Measurements from ENCODE around the gene SLAMF9.

Gene SLAMF9

DNA sequence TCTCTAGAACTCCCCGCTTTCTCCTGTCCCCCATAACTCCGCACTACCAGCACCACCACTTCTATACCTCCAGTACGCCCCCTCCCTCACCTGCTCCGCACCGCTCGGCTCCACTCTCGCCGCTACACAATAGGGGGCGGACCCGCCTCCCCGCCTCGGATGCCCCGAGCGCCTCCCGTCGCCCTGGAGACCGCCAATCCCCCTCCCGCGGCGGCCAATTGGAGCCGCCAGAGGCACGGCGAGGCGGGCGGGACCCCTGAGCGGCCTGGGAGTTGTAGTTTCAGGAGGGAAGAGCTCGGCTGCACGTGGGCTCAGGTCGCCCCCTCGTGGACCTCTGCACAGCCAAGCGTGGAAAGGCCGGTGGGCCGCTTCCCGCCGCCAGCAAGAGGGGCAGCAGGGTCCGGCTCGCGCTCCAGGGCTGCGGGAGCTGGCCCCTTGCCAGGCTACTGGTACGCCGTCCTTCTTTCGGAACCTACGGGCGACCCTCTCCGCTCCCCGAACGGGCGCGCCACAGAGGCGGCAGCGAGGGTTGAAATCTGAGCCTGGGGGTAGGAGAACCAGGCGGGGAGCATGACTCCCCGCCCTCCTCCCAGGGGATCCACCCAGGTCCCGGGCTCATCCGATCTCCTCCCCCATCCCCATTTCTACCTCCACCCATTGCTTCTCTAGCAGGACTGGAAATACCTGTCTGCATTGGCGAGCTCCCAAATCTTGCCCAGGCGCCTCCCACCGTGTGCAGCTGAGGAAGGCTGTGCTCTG is 8.4 kb downstream of the SLAMF9 start, which contains the start of gene IGSF9:
Gene IGSF9 (minus strand): TSS at position 131 of the 759 bp plus-strand sequence. CDS start 2,159 bp downstream, outside the sequence.
- DNase-seq: peak; percentile 91

DNA sequence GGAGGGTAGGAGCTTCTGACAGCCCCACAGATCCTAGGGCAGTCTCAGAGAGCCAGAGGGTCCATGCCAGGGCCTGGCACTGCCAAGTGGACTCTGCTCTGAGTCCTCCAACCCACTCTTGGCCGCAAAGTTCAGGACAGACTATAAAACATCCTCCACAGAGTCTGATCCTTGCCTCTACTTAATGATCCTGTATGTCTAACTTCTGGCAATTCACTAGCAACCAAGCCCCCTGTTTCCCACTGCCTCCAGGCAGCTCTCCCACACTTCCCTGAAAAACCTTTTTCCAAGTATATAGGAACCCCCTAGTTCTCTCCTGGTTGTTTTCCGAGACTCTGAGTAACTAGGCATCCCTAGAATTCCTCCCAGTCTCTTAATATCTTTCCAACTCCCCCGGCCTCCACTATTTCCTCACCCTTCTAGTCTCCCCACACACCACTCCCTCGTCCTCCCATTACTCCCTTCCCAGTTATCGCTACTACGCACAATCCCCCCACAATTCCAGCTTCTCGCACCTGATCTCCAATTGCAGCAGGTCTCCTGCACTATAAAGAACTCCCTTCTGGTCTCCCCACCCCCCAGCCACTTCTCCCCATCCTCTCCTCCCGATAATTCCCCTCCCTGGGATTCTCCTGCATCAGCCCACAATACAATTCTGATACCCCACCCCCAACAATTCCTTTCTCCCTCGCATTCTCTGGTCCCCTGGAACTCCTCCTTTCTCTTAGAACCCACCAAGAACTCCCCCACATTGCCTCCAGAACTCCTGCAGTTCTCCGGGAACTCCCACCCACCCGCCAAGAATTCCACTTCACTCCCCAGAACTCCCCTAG is 9.2 kb downstream of the SLAMF9 start:
- DNase-seq: no peak

DNA sequence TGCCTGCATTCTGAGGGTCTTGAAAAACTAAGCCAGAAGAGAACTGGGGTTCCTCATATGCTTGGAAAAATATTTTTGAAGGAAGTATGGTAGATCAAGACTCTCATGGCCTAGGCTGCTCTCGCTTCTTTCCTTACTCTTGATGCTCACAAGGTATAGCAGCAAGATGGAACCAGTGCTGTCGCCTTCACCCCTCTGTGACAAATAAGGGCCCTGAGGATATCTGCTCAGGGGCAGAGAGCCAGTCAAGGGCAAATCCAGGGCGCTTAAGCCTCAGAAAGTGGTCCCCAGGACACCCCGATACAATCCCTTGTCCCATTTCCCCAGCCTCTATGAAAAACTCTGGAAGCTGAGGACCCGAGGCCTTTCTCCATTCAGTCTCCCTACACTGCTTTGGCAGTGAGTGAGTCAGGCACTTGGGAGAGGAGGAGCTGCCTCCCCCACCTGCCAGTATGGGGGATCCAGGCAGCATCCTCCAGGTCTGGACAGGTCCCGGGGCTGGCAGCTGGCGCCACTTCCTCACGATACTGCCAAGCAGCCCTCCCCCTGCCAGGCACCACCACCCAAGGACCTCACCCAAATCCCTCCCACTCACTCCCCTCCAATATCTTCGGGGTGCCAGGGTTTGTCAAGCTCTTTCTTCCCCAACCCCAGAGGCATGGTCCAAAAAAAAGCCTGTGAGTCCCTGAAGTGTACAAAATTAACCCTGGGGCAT is 10.0 kb downstream of the SLAMF9 start:
- DNase-seq: no peak

DNA sequence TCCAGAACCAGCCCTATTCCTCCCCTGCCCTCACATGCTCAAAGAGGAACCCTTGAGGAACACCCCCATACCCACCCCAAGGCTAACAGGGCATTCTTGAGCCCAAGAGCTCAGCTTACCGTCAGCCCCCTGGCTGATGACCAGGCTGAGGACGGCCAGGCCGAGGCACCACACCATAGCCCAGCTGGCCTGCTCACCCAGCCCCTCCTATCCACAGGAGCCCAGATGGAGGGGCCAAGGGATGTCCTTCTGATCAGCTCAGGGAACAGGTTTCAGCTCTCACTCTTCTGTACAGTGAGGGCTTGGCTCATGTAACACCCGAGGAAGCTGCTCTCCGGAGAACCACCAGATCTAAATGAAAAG is 10.8 kb downstream of the SLAMF9 start:
- DNase-seq: no peak

DNA sequence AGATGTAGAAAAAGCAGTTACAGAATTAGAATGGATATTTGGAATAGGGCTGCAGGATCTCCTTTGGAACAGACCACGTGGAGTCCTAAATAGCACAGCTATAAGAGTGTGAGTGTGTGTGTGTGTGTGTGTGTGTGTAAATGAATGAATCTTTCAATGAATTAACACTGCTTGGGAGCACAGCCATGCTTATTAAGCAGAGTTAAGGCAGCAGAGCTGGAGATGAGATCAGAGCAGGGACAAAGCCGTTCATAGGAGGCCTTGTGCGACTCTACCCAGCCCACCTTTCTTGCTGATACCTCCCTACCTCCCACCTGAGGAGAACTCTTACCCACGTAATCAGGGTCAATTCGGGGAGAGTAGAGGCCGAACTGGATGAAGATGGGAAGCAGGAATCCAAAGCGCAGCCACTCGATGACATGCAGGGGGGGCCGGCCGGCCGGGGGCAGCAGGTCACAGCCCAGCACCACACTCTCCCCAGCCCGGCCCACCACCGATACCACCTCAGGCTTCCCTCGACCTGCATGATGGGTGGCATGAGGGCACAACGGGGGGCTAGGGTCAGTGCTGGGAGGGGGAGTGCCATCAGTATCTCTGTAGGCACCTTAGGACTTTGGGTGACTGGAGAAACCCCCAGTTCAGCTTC is 11.3 kb downstream of the SLAMF9 start:
- DNase-seq: no peak

DNA sequence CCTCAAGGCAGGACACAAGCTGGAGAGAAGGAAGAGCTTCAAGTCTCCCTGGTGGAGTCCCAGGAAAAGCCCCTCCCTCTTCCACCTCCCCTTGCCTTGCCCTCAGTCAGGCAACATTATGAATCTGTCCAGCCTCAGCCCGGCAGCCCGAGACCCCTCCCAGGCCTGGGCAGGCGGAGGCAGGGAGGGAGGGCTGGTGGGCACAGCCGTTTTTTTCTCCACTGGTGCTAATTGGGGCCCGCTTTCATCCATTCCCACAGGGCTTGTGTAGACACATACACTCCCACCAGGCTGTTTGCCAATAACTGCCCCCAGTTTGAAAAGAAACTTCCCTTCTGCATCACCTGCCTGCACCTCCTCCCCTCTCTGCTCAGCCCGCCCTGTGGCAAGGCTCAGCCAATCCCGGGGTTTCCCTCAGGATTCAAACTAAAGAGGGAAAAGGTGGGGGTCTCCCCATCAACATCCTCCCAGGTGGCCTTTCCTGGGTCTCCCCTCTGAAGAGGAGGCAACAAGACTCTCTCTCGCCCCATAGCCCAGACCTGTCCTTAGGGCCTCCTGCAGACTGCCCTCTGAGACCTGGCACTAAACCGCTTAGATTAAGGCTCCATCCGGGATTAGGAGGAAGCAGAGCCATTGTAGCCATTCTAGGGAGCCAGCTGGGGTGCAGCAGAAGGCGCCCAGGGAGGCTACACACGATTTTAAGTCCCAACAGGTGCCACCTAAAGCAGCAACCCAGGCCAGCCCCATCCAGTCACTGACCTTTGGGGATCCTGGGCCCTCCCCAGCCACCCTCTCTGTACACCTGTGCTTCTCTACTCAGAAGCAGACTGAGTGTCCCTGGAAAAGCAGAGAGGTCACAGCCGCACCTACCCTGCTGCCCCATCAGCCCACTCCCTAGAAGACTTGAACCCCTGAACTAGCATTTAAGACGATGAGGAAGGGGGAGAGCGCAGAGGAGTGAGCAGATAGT is 12.2 kb downstream of the SLAMF9 start:
- no peak for DNase-seq

DNA sequence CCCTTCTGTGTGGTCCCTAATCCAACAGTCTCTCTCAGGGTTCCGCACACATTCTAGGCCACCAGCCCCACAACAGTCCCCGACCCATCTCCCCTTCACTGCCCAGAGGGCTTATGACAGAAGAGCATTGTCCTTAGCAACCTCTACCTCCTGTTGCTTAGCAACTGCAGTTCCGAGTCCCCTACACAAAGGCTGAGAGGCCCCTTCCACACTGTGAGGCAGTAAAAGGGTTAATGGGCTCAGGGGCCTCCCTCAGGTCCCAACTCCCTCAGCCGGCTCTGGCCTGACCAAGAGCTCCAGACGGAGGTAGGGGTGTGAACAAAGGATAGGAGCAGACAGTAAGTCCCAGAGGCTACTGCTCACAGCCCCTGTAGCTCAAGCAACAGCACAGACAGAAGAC is 12.9 kb downstream of the SLAMF9 start:
- DNase-seq: no peak

DNA sequence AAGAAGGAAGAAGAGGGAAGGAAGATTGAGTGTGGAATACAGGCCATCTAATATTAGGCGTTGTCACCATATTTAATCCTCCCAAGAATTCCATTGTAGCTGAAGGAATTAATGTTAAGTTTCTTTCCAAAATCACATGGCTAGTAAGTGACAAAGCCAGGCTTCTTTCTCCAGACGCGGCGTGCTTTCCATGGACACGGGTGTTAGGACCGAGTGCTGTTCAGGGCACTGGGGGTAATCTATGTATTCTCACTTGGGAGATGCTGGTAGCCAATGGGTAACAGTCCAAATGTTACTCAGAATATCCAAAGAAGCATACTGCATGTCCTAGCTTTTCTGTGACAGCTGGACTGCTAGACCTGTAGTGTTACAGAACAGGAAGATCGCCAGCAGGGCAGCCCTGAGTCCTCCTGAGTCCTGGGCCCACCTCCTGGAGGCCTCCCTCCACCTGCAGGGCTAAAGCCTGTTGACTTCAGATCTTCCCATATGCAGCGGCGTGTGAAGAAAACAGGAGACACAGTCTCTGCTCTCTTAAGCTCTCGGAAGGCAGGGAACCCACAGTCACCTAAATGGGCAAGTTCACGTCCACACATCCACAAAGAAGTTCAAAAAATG is 13.9 kb downstream of the SLAMF9 start:
- no peak for DNase-seq

DNA sequence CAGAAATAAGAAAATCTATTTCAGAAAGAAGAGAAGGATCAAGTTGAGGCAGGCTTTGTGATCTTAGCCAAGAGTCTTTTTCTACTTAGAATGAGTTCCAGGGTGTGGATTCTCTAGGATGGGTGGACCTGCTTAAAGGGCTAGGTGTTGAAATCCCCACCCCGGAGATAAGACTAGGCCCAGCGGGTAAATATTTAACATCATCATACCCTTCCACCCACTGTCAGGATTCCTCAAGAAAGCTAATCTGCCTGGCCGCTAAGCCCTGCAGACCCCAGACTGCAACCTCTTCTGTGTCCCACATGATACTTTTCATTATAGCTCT is 14.4 kb downstream of the SLAMF9 start:
- DNase-seq: no peak

DNA sequence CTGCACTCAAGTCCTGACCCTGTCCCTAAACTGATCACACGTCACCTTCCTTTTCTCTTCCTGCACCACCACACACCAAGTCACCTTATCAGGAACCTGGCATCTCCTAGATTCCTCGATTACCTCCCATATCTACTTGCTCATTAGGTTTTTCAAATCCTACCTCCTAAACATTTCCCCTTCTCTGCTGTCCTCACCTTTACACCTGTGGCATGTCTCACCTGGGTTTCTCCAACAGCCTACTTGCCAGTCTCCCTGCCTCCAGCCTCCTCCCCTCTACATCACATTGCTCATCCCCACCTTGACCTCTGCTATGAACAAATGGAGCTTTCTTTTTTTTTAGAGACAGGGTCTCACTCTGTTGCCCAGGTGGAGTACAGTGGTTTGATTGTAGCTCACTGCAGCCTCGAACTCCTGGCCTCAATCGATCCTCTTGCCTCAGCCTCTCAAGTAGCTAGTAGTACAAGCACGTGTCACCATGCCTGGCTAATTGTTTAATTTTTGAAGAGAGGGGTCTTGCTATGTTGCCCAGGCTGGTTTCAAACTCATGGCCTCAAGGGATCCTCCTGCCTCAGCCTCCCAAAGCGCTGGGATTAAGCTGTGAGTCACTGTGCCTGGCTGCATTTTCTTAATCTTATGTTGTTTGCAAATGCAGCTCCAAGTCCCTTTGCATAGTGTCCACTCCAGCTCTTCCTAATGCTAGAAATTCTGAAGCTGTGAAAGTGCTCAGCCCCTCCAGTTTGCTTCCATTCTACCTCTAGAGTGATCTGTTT is 14.9 kb downstream of the SLAMF9 start:
- DNase-seq: no peak

DNA sequence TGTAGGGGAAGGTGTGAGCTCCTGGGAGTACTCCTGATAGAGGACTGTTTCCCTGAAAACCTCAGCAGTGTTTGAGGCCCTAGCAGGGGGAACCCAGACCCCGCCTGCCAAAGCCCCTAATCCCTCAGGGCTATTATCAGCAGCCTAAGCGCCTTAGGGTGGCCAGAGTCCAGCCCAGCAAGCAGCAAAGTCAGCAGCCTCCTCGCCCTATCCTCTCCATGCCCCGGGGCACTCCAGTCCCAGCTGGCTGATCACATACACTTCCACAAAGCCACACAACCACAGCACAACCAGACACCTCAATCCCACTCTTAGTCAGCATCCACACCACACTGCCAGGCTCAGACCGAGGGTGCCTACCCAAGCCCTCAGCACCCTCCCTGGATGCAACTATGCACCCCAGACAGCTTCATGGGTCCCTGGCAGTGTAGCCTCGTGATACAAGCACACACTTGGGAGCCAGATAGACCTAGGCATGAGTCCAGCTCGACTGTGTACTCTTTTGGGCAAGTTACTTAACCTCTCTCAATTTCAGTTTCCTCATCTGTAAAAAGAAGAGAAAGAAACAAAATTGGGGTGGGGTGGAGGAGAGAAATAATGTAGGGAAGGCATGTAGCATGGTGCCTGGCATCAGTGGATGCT is 15.7 kb downstream of the SLAMF9 start:
- no peak for DNase-seq

DNA sequence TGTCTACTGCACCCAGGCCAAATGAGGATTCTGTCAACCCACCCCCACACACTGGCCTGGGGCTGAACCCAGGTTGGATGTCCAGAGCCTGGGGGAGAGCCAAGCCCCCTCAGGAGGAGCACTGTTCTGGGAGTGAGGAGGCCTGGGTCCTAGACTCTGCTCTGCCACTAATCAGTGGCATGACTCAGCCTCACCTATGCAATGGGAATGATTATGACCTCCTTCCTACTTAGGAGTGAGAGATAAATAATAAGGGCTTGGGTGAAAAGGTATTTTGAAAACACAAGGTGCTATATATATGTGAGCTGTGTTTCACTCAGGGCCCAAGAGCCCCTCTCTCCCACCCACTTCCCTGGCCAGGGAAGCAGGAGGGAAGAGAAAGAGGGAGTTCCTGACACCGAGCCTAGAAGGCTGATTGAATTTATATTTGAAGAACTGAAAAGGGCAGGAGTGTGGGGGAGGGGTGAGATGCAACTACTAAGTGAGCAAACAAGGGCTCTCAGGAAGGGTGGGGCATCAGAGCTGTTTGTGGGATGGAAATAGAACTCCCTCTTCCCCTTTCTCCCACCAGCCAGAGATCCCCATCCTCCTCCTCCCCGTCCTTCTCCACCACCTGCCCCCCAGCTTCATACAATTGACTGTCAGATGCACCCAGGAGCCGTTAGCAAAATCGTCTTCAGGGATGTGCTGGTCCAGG is 16.8 kb downstream of the SLAMF9 start:
- peak; percentile 77 for DNase-seq

DNA sequence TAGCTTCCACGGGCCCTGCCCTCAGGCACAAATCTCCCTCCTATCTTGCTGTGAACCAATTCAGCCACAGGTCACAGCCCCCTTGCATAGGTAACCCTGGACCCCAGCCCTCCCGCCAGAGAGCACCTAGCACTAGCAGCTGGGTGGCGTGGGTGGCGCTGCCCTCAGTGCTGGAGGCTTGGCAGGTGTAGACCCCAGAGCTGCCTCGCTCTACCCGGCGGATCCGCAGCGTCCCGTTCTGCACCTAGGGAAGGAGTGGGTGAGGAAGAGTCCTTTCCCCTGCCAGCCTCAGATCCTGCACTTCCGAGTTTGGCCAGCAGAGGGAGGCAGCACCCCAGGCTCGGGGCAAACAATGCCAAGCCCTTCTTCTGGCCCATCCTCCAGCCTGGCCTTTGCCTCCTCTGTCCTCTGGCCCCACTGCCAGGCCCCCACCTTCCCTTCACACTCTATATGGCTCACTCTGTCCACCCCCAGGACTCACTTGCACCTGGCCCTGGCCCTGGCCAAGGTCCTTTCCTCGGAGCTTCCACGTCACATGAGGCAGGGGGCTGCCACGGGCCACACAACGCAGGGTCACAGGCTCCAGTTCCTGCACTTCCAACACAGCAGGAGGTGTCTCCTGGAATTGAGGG is 17.6 kb downstream of the SLAMF9 start:
- DNase-seq: peak; percentile 84

DNA sequence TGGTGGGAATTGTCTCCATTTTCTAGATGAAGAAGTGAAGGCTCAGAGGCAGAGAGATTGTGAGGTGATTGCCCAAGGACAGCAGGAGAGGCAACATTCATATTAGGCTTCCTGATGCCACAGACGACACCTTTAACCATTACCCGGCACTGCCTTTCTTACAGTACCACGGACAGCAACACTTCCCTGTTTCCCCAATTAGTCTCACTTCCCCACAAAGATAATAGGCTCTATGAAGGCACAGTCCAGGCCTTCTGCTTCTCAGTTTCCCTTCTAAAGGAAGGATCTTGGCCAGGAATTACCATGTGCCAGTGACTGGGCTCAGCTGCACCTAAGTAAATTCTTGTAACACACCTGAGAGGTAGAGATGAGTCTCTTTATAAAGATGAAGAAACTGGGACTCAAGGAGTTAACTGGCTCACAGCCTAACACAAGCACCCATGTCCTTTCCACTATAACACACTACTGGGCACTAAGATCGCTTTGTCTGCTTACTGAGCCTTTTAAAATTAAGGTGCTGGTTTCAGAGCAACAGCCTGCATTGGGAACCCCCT is 18.2 kb downstream of the SLAMF9 start:
- DNase-seq: peak; percentile 63

DNA sequence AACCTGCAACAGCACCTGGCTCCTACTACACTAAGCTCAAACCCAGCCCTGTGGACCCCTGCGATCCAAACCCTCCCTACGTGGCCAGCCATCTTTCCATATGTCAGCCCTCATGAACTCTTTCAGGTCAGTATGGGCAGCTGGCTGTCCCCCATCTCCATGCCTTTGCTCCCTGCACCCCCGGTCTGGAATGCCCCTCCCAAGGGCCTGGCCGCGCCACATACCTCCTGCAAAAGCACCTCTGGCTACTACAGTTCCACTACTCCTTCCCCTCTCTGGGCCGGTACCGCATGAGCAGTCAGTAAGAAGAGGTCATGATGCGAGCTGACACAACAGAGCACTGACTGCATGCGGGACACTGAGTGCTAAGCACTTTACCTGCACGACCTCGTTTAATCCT is 18.7 kb downstream of the SLAMF9 start:
- DNase-seq: no peak

DNA sequence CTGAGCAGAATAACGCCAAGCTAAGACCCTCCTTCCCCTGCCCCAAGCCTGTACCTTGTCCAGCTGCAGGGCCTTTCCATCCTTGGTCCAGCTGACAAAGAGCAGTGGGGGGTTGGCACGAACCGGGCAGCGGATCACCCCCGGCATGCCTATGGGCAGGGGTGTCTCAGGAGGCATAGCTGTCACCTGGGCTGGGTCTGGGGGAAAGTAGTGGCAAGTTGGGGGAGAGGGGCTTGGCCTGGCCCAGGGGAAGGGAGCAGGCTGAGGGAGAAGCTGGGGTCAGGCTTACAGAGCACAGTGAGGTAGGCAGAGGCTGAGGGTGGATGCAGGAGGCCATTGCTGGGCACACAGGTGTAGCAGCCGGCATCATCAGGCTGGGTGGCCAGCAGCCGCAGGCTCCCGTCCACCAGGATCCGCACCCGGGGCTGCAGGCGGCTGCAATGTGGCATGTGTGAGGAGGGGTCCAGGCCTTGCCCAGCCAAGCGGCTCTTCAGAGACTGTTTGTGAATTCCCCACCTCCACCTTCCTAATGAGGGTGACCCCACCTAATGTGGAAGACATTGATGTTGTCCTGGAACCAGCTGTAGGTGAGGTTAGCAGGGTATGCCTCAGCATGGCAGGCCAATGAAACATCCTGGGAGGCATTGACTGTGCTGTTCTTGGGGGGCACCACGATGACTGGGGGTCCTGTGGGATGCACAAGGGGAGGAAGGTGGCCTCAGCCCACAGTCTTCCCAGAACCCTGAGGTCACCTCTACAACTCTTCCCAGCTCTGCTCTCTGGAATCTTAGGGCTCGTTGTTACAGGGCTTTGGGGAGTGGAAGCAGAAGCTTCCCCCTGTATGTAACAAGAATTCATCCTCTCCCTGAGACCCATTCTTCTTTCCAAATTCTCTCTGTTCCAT is 19.6 kb downstream of the SLAMF9 start:
- no peak for DNase-seq

DNA sequence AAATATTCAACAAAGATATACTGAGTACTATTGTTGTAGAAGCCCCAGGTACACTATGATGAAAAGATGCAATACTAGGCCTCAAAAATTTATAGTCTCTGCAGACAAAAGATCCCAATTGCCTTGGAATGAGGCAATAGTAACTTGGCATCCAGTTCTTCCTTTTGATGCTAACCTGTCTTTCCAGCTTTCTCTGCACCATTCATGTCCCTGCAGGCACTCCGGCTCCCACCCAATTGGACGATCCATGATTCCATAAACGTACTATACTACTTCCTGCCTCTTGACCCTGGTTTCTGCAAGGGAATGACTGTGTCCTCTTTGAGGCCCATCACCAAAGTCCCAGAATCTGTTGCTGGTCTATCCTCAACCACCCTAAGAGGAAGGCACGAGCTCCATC is 20.7 kb downstream of the SLAMF9 start:
- DNase-seq: no peak

Data from hematopoietic multipotent progenitor cell treated with erythropoietin and hydrocortisone succinate and interleukin-3 and kit ligand, for 6 days (in vitro differentiated cells).